PC-9 (cell line): ENCODE results near the gene TMEM232. TPM values are rescaled to one million over a fixed set of nuclear protein-coding genes. Genes with fewer than 3 reads are reported as not detected.
A peak's percentile ranks its signal among the peaks of the same experiment; 100 is the strongest.

Experiments used
- BruUV-seq: library from RNA; stranded (reverse); fragments of 400-500 nt; replicated peaks from 2 replicates; lab custom pipeline; 2021; lab: Mats Ljungman, UMichigan
- CTCF ChIA-PET: fragments of 300-600 bp; sonication (Branson Sonifier 250); formaldehyde crosslinking; loops from one replicate; lab custom pipeline; 2022; ENCODE audit warnings: antibody characterized with exemption; lab: Charles Lee
- POLR2A ChIA-PET: fragments of 300-600 bp; sonication (Branson Sonifier 250); formaldehyde crosslinking; loops from one replicate; lab custom pipeline; 2022; ENCODE audit warnings: antibody characterized with exemption; ENCODE audit not compliant: unreplicated experiment; lab: Charles Lee
- DNase-seq, 2 experiments: peaks; one replicate each; pipeline versions ENCODE4 v3.0.0 to v3.0.0-alpha.2; 2015 to 2022; ENCODE audit warnings: mixed read lengths in 1 of 2
- H2AFZ ChIP-seq: fragments of 200-600 bp; sonication (generic); 2 replicates; pipeline ENCODE4 v1.8.1; 2017; ENCODE audit warnings: antibody characterized with exemption
- H3F3A ChIP-seq: fragments of 200-600 bp; sonication (generic); 2 replicates; pipeline ENCODE4 v1.8.1; 2017; ENCODE audit warnings: antibody characterized with exemption, mild to moderate bottlenecking, low read depth; ENCODE audit not compliant: insufficient read depth
- H3K27ac ChIP-seq: fragments of 200-600 bp; sonication (generic); 2 replicates; pipeline ENCODE4 v1.6.1; 2016; ENCODE audit warnings: mixed run types
- H3K27me3 ChIP-seq: fragments of 200-600 bp; sonication (generic); 2 replicates; pipeline ENCODE4 v1.6.1; 2016; ENCODE audit warnings: low read depth, mixed run types; ENCODE audit not compliant: insufficient read depth
- H3K36me3 ChIP-seq: fragments of 200-600 bp; sonication (generic); 2 replicates; pipeline ENCODE4 v1.6.1; 2016; ENCODE audit warnings: low read depth, mixed run types
- H3K4me1 ChIP-seq: fragments of 200-600 bp; sonication (generic); replicated peaks from 2 replicates; pipeline ENCODE4 v1.6.1; 2016; ENCODE audit warnings: mixed run types; ENCODE audit not compliant: insufficient read depth
- H3K4me2 ChIP-seq: fragments of 200-600 bp; sonication (generic); 2 replicates; pipeline ENCODE4 v1.6.1; 2017; ENCODE audit warnings: mixed run types
- H3K4me3 ChIP-seq: fragments of 200-600 bp; sonication (generic); 2 replicates; pipeline ENCODE4 v1.6.1; 2016; ENCODE audit warnings: mixed run types
- H3K79me2 ChIP-seq: fragments of 200-600 bp; sonication (generic); 2 replicates; pipeline ENCODE4 v1.6.1; 2017; ENCODE audit warnings: low read depth, mixed run types
- H3K9me2 ChIP-seq: fragments of 200-600 bp; sonication (generic); 2 replicates; pipeline ENCODE4 v1.8.1; 2017; ENCODE audit warnings: mild to moderate bottlenecking; ENCODE audit not compliant: insufficient read depth
- H3K9me3 ChIP-seq: fragments of 200-600 bp; sonication (generic); 2 replicates; pipeline ENCODE4 v1.8.1; 2016; ENCODE audit warnings: low read depth; ENCODE audit not compliant: insufficient read depth
- H4K20me1 ChIP-seq: fragments of 200-600 bp; sonication (generic); 2 replicates; pipeline ENCODE4 v1.8.1; 2017; ENCODE audit not compliant: insufficient read depth
- EZH2 ChIP-seq: fragments of 200-600 bp; sonication (generic); IDR thresholded peaks from 2 replicates; pipeline ENCODE4 v1.8.0; 2017; ENCODE audit warnings: antibody characterized with exemption, low read depth
- intact Hi-C: fragments of 100-400 bp; cut with micrococcal nuclease; formaldehyde crosslinking; loops from one replicate; pipeline ENCODE4 v1.10.0; 2022; ENCODE audit not compliant: unreplicated experiment
- total RNA-seq: library from RNA; stranded (reverse); gene quantifications from 2 replicates; pipeline ENCODE4 v1.2.3, GENCODE V29; 2021
- TF ChIP-seq, protein P1 (sequence below): fragments of 200-600 bp; sonication (generic); conservative IDR thresholded peaks from 2 replicates; pipeline ENCODE4 v1.6.1; 2017; ENCODE audit warnings: mixed run types, antibody characterized with exemption, mild to moderate bottlenecking, moderate library complexity

TMEM232 gene
- total RNA-seq, 1 experiment from 2014 or later, result 0.65 TPM

DNA sequence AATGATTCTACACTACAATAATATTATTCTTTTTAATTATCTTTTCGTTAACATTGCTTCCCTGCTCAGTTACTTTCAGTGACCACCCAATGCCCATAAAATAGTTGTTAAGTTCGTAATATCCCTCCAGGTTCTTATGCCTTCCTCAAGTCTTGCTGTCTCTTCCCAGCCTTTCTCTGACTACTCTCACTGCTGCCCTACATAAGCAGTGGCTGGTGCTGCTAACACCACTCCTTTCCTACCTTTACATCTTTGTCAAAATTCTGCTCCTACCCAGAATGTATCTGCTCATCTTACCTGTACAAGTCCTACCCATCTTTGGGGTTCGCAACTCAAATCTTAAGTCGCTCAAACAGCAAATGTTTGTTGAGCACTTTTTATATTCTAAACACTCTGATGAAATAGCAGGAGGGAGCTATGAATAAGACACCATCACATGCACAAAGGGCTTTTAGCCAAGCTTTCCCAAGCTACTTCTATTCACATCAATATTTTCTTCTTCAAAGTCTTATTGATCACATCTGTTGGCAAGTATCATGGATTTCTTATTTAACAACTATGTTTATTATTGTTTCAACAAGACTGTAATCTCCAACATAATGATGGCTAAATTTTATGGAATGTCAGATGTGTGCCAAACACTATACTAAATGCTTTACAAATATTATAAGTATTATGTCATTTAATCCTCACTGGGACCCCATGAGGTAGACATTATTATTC lies 41.8 kb upstream of the TMEM232 start:
- no peaks in the 10 kb centered on the region for H3K9me2 ChIP-seq
- TF ChIP-seq, protein P1, sequence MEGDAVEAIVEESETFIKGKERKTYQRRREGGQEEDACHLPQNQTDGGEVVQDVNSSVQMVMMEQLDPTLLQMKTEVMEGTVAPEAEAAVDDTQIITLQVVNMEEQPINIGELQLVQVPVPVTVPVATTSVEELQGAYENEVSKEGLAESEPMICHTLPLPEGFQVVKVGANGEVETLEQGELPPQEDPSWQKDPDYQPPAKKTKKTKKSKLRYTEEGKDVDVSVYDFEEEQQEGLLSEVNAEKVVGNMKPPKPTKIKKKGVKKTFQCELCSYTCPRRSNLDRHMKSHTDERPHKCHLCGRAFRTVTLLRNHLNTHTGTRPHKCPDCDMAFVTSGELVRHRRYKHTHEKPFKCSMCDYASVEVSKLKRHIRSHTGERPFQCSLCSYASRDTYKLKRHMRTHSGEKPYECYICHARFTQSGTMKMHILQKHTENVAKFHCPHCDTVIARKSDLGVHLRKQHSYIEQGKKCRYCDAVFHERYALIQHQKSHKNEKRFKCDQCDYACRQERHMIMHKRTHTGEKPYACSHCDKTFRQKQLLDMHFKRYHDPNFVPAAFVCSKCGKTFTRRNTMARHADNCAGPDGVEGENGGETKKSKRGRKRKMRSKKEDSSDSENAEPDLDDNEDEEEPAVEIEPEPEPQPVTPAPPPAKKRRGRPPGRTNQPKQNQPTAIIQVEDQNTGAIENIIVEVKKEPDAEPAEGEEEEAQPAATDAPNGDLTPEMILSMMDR, result no peak
- no peak for TF ChIP-seq EZH2
- H3K79me2 ChIP-seq, result no peaks in the 10 kb centered on the region
- H2AFZ ChIP-seq, result no peak overlapping the region
- no peak overlapping the region for H3K4me2 ChIP-seq
- POLR2A ChIA-PET, result no interaction called here
- H3K9me3 ChIP-seq, result no peaks in the 10 kb centered on the region
- no peaks in the 10 kb centered on the region for H3K36me3 ChIP-seq
- H3K4me3 ChIP-seq, result no peak overlapping the region
- no peaks in the 10 kb centered on the region for H3F3A ChIP-seq
- intact Hi-C loops, result no loop called here
- CTCF ChIA-PET, result interaction anchor here (0.6 kb wide), 1 partner anchor 295 kb away, joined by 3 read pairs; no protein-coding TSS in a partner anchor
- no peak overlapping the region for H3K27ac ChIP-seq
- BruUV-seq, result no TSS peak
- no peaks in the 10 kb centered on the region for H3K4me1 ChIP-seq
- no peaks in the 10 kb centered on the region for H3K27me3 ChIP-seq
- no peak for DNase-seq
- no peaks in the 10 kb centered on the region for H4K20me1 ChIP-seq

DNA sequence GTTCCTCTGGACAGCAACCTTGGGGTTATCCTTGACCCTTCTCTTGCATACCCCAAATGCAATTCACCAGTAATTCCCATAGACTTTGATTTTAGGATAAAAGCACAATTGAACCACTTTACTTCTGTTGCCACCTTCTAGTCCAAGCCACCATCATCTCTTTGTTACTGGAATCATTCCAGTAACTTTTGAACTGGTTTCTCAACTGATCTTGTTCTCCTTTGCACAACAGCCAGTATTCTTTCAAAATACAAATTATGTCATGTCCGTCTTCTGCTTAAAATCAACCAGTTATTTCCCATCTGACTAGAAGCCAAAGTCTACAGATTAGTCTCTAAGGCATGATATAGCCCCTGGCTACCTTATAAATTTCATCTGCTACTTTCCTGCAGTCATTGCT lies 33.7 kb upstream of the TMEM232 start:
- Histone ChIP-seq H3K9me3 (no peaks in the 10 kb centered on the region), H3F3A (peaks cover 4% of the 10 kb centered on the region), H2AFZ (no peak overlapping the region), H3K4me1 (no peaks in the 10 kb centered on the region), H3K27me3 (no peaks in the 10 kb centered on the region), H3K27ac (no peak overlapping the region), H3K36me3 (peaks cover 16% of the 10 kb centered on the region; the same call in 1 of the 2 replicates), H3K4me3 (no peak overlapping the region), H3K4me2 (no peak overlapping the region), H3K79me2 (no peaks in the 10 kb centered on the region), H3K9me2 (no peaks in the 10 kb centered on the region), H4K20me1 (no peaks in the 10 kb centered on the region)
- DNase-seq, result no peak
- CTCF ChIA-PET, result no interaction called here
- POLR2A ChIA-PET, result no interaction called here
- intact Hi-C loops, result no loop called here
- BruUV-seq, result no TSS peak
- no peak for TF ChIP-seq EZH2
- TF ChIP-seq, protein P1, result no peak

DNA sequence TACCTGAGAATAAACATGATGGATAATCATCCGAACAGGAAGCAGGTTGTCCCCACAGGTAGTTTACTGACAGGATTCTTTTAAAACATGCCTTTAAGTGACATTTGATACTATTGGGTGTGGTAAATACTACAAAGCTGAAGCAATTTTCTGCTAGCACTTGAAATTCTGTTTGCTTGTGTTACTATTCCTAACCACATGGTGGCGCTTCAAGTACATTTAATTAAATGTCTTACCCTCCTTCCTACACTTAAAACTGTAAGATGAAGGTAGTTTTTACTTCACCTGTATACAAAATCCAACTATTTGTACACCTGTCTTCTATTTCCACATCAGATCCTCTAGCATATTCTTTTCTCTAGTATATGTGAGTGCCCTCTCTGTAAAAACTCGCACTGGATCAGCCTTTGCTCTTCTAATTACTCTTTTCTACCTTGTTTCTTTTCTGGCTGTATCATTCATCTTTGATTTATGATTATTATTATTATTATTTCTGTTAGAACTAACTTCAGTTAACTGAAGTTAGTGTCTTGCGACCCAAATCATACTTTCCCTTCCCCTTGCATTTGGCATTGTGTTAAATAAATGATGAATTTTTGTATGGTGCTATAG lies 30.8 kb upstream of the TMEM232 start:
- no peak overlapping the region for H2AFZ ChIP-seq
- no peaks in the 10 kb centered on the region for H3K4me1 ChIP-seq
- ChIA-PET POLR2A (interaction anchor here (0.5 kb wide), 1 partner anchor 395 kb away, joined by 5 read pairs; no protein-coding TSS in a partner anchor), CTCF (no interaction called here)
- intact Hi-C loops, result loop anchor here (5.0 kb wide), 2 partner anchors 525 to 1390 kb away; no protein-coding TSS in a partner anchor
- DNase-seq, result peak in 1 of 2 experiments; percentile 38
- peaks cover 4% of the 10 kb centered on the region for H3F3A ChIP-seq
- peaks cover 16% of the 10 kb centered on the region; the same call in 1 of the 2 replicates for H3K36me3 ChIP-seq
- TF ChIP-seq, protein P1, result peak; percentile 86
- no peak for TF ChIP-seq EZH2
- no peak overlapping the region for H3K4me3 ChIP-seq
- no peak overlapping the region for H3K4me2 ChIP-seq
- H4K20me1 ChIP-seq, result no peaks in the 10 kb centered on the region
- BruUV-seq, result no TSS peak
- H3K27ac ChIP-seq, result no peak overlapping the region
- no peaks in the 10 kb centered on the region for H3K27me3 ChIP-seq
- no peaks in the 10 kb centered on the region for H3K79me2 ChIP-seq
- no peaks in the 10 kb centered on the region for H3K9me3 ChIP-seq
- no peaks in the 10 kb centered on the region for H3K9me2 ChIP-seq
